Muscle layer of duodenum (tissue), 2 donors: ENCODE measurements around the gene CCDC107.

ENCODE experiments used
- H3K27ac ChIP-seq: one replicate; pipeline ENCODE4 v1.7.0; 2013; ENCODE audit warnings: mild to moderate bottlenecking, low read length
- H3K27me3 ChIP-seq: one replicate; pipeline ENCODE4 v1.7.0; 2013; ENCODE audit warnings: low read depth, mild to moderate bottlenecking, control low read depth, low read length
- H3K36me3 ChIP-seq, 2 donors: one replicate each; pipeline ENCODE4 v1.7.0; 2013; ENCODE audit warnings: low read length in 2 of 2, control low read depth in 1 of 2, mild to moderate bottlenecking in 1 of 2; ENCODE audit not compliant: insufficient read depth in 2 of 2, control insufficient read depth in 1 of 2
- H3K4me1 ChIP-seq, 2 donors: one replicate each; pipeline ENCODE4 v1.7.0; 2013; ENCODE audit warnings: low read length in 2 of 2, mild to moderate bottlenecking in 2 of 2, control low read depth in 1 of 2, moderate library complexity in 1 of 2; ENCODE audit not compliant: insufficient read depth in 2 of 2, control insufficient read depth in 1 of 2
- H3K4me3 ChIP-seq, 2 donors: one replicate each; pipeline ENCODE4 v1.7.0; 2013; ENCODE audit warnings: low read length in 2 of 2, low read depth in 1 of 2, mild to moderate bottlenecking in 1 of 2
- H3K9me3 ChIP-seq, 2 donors: one replicate each; pipeline ENCODE4 v1.7.0; 2013; ENCODE audit warnings: low read length in 2 of 2, control low read depth in 1 of 2, mild to moderate bottlenecking in 1 of 2; ENCODE audit not compliant: control insufficient read depth in 1 of 2
- donor health status: healthy.

Gene CCDC107

GRCh38 chr9:35687306-35687705 is 29.2 kb downstream of the CCDC107 start:
- peak overlapping the region; percentile 94 for H3K27ac ChIP-seq

GRCh38 chr9:35687972-35688557 is 30.0 kb downstream of the CCDC107 start:
- Histone ChIP-seq H3K27ac (peak overlapping the region; percentile 94), H3K4me1 (peaks cover 0 to 29% of the 10 kb centered on the region in 2 donors), H3K4me3 (peak overlapping the region; percentile 71 to 78), H3K9me3 (no peaks in the 10 kb centered on the region), H3K27me3 (no peaks in the 10 kb centered on the region), H3K36me3 (peaks cover 17 to 43% of the 10 kb centered on the region in 2 donors)

More at GRCh38 chr9:35687306-35687705, 29.2 kb downstream of the CCDC107 start:
- H3K4me1 ChIP-seq = peaks cover 0 to 36% of the 10 kb centered on the region in 2 donors
- peak overlapping the region; percentile 71 to 78 for H3K4me3 ChIP-seq
- H3K36me3 ChIP-seq = peaks cover 25 to 51% of the 10 kb centered on the region in 2 donors
- no peaks in the 10 kb centered on the region for H3K27me3 ChIP-seq
- H3K9me3 ChIP-seq = no peaks in the 10 kb centered on the region

- Histone ChIP-seq H3K9me3 (no peaks in the 10 kb centered on the region), H3K4me3 (peak overlapping the region; percentile 71 to 78), H3K4me1 (peaks cover 0 to 22% of the 10 kb centered on the region in 2 donors), H3K36me3 (peaks cover 10 to 35% of the 10 kb centered on the region in 2 donors), H3K27me3 (no peaks in the 10 kb centered on the region), H3K27ac (peak overlapping the region; percentile 94)
Measured at GRCh38 chr9:35688558-35689541, 30.8 kb downstream of the CCDC107 start.

GRCh38 chr9:35689542-35690293 is 31.6 kb downstream of the CCDC107 start, which contains the start of gene TPM2:
TPM2 (minus strand) TSS chr9:35689925; CDS start chr9:35689817, 108 bp downstream.
- Histone ChIP-seq H3K27me3 (no peaks in the 10 kb centered on the region), H3K9me3 (no peaks in the 10 kb centered on the region), H3K27ac (peak within 1 kb of the TSS; percentile 97), H3K36me3 (peaks cover 5 to 28% of the 10 kb centered on the region in 2 donors), H3K4me3 (peak within 1 kb of the TSS; percentile 71 to 78), H3K4me1 (peaks cover 0 to 15% of the 10 kb centered on the region in 2 donors)

- peaks cover 0 to 22% of the 10 kb centered on the region in 2 donors for H3K36me3 ChIP-seq
- peaks cover 0 to 12% of the 10 kb centered on the region in 2 donors for H3K4me1 ChIP-seq
- H3K9me3 ChIP-seq = no peaks in the 10 kb centered on the region
- H3K4me3 ChIP-seq = peak overlapping the region; percentile 56 to 78
- no peaks in the 10 kb centered on the region for H3K27me3 ChIP-seq
- H3K27ac ChIP-seq = peak overlapping the region; percentile 74
Measured at GRCh38 chr9:35690294-35690613, 32.2 kb downstream of the CCDC107 start.

GRCh38 chr9:35690614-35691333 is 32.7 kb downstream of the CCDC107 start:
- Histone ChIP-seq H3K9me3 (no peaks in the 10 kb centered on the region), H3K27ac (peak overlapping the region; percentile 97), H3K36me3 (peaks cover 2 to 17% of the 10 kb centered on the region in 2 donors), H3K4me1 (peaks cover 0 to 7% of the 10 kb centered on the region in 2 donors), H3K4me3 (peak overlapping the region; percentile 65 to 78), H3K27me3 (no peaks in the 10 kb centered on the region)

GRCh38 chr9:35691334-35691650 is 33.2 kb downstream of the CCDC107 start:
- H3K9me3 ChIP-seq = no peaks in the 10 kb centered on the region
- H3K27ac ChIP-seq = peak overlapping the region; percentile 97
- H3K4me1 ChIP-seq = peaks cover 0 to 9% of the 10 kb centered on the region in 2 donors
- no peaks in the 10 kb centered on the region for H3K27me3 ChIP-seq
- H3K36me3 ChIP-seq = peaks cover 4 to 18% of the 10 kb centered on the region in 2 donors
- H3K4me3 ChIP-seq = peak overlapping the region; percentile 65 to 78

GRCh38 chr9:35691757-35692301 is 33.7 kb downstream of the CCDC107 start:
- Histone ChIP-seq H3K27ac (peak overlapping the region; percentile 97), H3K9me3 (no peaks in the 10 kb centered on the region), H3K27me3 (no peaks in the 10 kb centered on the region), H3K36me3 (peaks cover 6 to 18% of the 10 kb centered on the region in 2 donors), H3K4me1 (peaks cover 0 to 8% of the 10 kb centered on the region in 2 donors), H3K4me3 (peak overlapping the region in 1 of 2 donors; percentile 78)

GRCh38 chr9:35695943-35696401 is 37.9 kb downstream of the CCDC107 start:
- no peaks in the 10 kb centered on the region for H3K9me3 ChIP-seq
- H3K36me3 ChIP-seq = peaks cover 46 to 48% of the 10 kb centered on the region in 2 donors
- peak overlapping the region; percentile 67 for H3K27ac ChIP-seq
- peaks cover 0 to 8% of the 10 kb centered on the region in 2 donors for H3K4me1 ChIP-seq
- H3K4me3 ChIP-seq = no peak overlapping the region
- H3K27me3 ChIP-seq = no peaks in the 10 kb centered on the region

- Histone ChIP-seq H3K4me1 (peaks cover 0 to 4% of the 10 kb centered on the region in 2 donors), H3K36me3 (peaks cover 53 to 54% of the 10 kb centered on the region in 2 donors), H3K27ac (peak overlapping the region; percentile 67), H3K27me3 (no peaks in the 10 kb centered on the region), H3K9me3 (no peaks in the 10 kb centered on the region), H3K4me3 (no peak overlapping the region)
Measured at GRCh38 chr9:35696520-35697215, 38.6 kb downstream of the CCDC107 start.
